HepG2 (cell line): ENCODE data around the gene PRKAR1B. TPM values are rescaled to one million over a fixed set of nuclear protein-coding genes. Genes with fewer than 3 reads are reported as not detected.

Experiments used
- KDM5A ChIP-seq: fragments of 200-600 bp; sonication (generic); IDR thresholded peaks from 2 replicates; pipeline ENCODE4 v1.7.0; 2018; ENCODE audit warnings: antibody characterized with exemption, mild to moderate bottlenecking, low read length, borderline replicate concordance
- ZNF124 ChIP-seq: sonication (generic); formaldehyde crosslinking; IDR thresholded peaks from 2 replicates; pipeline ENCODE4 v1.4.0; 2020; ENCODE audit warnings: missing genetic modification reagents
- ZNF558 ChIP-seq: sonication (generic); formaldehyde crosslinking; IDR thresholded peaks from 2 replicates; pipeline ENCODE4 v1.9.0; 2022; ENCODE audit warnings: mild to moderate bottlenecking, missing genetic modification reagents, borderline replicate concordance
- polyA plus RNA-seq, 8 experiments: library from polyadenylated mRNA; depleted of rRNA in 3 of 8; stranded (reverse) in 7 of 8; unstranded in 1 of 8; fragments of >200 nt; fragmentation: Illumina TruSeq in 4 of 8; extraction: Trizol in 4 of 8; gene quantifications; 2 replicates each; pipeline versions ENCODE4 v1.2.1 to v1.2.3, GENCODE V29; 2011 to 2016; ENCODE audit warnings: low read depth in 4 of 8, missing spikeins in 1 of 8, mixed read lengths in 1 of 8; ENCODE audit not compliant: insufficient read depth in 1 of 8
- total RNA-seq, 5 experiments: library from RNA; depleted of rRNA; stranded (reverse); fragments of >200 nt; fragmentation: Illumina TruSeq; extraction: Trizol; gene quantifications; 2 replicates each; pipeline ENCODE4 v1.2.3, GENCODE V29; 2016; ENCODE audit warnings: low read depth in 1 of 5
- TF ChIP-seq, protein P1 (sequence below): sonication (generic); formaldehyde crosslinking; IDR thresholded peaks from 2 replicates; pipeline ENCODE4 v1.5.0; 2020; ENCODE audit warnings: mild to moderate bottlenecking, missing genetic modification reagents, borderline replicate concordance
- TF ChIP-seq, protein P2 (sequence below), 2 experiments: sonication (generic) in 1 of 2; formaldehyde crosslinking in 1 of 2; IDR thresholded peaks; 2 replicates each; pipeline versions ENCODE4 v1.6.1 to v1.9.0; 2014 to 2022; ENCODE audit warnings: antibody characterized with exemption in 1 of 2, borderline replicate concordance in 1 of 2, inconsistent platforms in 1 of 2, low read depth in 1 of 2, missing genetic modification reagents in 1 of 2
- TF ChIP-seq, protein P3 (sequence below): sonication (generic); formaldehyde crosslinking; IDR thresholded peaks from 2 replicates; pipeline ENCODE4 v1.4.0; 2020; ENCODE audit warnings: missing genetic modification reagents

The PRKAR1B gene
- total and polyA plus RNA-seq, 2 of the 13 experiments (the other 11 are each of a cell fraction or from before 2014, with no cell fraction given) = 7.9 to 28.2 TPM

DNA sequence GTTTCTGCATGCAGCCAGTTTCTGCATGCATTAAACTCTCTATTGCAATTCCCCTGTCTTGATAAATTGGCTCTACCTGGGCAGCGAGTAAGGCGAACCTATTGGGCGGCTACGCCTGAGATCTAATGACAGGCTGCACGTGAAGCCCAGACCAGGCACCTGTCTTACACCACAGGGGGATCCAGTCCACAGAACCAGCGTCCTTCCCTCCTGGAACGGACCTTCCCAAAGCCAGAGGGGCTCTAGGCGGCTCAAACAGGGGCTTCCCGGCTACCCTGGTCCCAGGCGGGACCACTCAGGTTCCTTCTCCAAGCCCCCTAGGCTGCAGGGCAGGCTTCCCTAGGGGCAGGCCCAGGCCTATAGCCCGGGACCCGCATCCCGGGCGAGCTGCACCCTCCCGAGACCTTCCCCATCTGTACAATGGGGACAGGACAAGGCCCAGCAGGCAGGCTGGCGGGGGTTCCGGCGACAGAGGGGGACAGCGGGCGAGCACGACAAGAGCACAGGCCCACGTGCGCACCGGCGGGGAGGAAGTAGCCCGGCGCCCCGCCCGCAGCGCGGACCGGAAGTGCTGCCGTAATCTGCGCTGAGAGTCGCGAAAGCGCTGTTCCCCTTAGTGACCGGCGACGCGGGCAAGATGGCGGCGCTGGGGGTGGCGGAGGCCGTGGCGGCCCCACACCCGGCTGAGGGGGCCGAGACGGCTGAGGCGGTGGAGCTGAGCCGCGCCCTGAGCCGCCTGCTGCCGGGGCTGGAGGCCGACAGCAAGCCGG is 812 bp downstream of the PRKAR1B start, which contains the start of gene DNAAF5 (continued):
- TF ChIP-seq, protein P1, sequence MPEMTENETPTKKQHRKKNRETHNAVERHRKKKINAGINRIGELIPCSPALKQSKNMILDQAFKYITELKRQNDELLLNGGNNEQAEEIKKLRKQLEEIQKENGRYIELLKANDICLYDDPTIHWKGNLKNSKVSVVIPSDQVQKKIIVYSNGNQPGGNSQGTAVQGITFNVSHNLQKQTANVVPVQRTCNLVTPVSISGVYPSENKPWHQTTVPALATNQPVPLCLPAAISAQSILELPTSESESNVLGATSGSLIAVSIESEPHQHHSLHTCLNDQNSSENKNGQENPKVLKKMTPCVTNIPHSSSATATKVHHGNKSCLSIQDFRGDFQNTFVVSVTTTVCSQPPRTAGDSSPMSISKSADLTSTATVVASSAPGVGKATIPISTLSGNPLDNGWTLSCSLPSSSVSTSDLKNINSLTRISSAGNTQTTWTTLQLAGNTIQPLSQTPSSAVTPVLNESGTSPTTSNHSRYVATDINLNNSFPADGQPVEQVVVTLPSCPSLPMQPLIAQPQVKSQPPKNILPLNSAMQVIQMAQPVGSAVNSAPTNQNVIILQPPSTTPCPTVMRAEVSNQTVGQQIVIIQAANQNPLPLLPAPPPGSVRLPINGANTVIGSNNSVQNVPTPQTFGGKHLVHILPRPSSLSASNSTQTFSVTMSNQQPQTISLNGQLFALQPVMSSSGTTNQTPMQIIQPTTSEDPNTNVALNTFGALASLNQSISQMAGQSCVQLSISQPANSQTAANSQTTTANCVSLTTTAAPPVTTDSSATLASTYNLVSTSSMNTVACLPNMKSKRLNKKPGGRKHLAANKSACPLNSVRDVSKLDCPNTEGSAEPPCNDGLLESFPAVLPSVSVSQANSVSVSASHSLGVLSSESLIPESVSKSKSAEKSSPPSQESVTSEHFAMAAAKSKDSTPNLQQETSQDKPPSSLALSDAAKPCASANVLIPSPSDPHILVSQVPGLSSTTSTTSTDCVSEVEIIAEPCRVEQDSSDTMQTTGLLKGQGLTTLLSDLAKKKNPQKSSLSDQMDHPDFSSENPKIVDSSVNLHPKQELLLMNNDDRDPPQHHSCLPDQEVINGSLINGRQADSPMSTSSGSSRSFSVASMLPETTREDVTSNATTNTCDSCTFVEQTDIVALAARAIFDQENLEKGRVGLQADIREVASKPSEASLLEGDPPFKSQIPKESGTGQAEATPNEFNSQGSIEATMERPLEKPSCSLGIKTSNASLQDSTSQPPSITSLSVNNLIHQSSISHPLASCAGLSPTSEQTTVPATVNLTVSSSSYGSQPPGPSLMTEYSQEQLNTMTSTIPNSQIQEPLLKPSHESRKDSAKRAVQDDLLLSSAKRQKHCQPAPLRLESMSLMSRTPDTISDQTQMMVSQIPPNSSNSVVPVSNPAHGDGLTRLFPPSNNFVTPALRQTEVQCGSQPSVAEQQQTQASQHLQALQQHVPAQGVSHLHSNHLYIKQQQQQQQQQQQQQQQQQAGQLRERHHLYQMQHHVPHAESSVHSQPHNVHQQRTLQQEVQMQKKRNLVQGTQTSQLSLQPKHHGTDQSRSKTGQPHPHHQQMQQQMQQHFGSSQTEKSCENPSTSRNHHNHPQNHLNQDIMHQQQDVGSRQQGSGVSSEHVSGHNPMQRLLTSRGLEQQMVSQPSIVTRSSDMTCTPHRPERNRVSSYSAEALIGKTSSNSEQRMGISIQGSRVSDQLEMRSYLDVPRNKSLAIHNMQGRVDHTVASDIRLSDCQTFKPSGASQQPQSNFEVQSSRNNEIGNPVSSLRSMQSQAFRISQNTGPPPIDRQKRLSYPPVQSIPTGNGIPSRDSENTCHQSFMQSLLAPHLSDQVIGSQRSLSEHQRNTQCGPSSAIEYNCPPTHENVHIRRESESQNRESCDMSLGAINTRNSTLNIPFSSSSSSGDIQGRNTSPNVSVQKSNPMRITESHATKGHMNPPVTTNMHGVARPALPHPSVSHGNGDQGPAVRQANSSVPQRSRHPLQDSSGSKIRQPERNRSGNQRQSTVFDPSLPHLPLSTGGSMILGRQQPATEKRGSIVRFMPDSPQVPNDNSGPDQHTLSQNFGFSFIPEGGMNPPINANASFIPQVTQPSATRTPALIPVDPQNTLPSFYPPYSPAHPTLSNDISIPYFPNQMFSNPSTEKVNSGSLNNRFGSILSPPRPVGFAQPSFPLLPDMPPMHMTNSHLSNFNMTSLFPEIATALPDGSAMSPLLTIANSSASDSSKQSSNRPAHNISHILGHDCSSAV (CRISPR knock-in tag) = 0 out of 2 replicates have a peak, but pooled peaks have one; percentile 64
- peak; percentile 93; the same call in 1 of the 2 replicates for TF ChIP-seq ZNF558 (CRISPR knock-in tag)
- TF ChIP-seq ZNF124 (CRISPR knock-in tag) = peak; percentile 63; the same call in 1 of the 2 replicates
- TF ChIP-seq, protein P2, sequence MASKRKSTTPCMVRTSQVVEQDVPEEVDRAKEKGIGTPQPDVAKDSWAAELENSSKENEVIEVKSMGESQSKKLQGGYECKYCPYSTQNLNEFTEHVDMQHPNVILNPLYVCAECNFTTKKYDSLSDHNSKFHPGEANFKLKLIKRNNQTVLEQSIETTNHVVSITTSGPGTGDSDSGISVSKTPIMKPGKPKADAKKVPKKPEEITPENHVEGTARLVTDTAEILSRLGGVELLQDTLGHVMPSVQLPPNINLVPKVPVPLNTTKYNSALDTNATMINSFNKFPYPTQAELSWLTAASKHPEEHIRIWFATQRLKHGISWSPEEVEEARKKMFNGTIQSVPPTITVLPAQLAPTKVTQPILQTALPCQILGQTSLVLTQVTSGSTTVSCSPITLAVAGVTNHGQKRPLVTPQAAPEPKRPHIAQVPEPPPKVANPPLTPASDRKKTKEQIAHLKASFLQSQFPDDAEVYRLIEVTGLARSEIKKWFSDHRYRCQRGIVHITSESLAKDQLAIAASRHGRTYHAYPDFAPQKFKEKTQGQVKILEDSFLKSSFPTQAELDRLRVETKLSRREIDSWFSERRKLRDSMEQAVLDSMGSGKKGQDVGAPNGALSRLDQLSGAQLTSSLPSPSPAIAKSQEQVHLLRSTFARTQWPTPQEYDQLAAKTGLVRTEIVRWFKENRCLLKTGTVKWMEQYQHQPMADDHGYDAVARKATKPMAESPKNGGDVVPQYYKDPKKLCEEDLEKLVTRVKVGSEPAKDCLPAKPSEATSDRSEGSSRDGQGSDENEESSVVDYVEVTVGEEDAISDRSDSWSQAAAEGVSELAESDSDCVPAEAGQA (IDR thresholded peaks at IDR 0.05; ENCODE audit: low read depth) = peak; percentile 78
- TF ChIP-seq, protein P2 (CRISPR knock-in tag; IDR thresholded peaks at IDR 0.05; ENCODE audit: borderline replicate concordance) = no peak
- TF ChIP-seq KDM5A = peak; percentile 68
- TF ChIP-seq, protein P3, sequence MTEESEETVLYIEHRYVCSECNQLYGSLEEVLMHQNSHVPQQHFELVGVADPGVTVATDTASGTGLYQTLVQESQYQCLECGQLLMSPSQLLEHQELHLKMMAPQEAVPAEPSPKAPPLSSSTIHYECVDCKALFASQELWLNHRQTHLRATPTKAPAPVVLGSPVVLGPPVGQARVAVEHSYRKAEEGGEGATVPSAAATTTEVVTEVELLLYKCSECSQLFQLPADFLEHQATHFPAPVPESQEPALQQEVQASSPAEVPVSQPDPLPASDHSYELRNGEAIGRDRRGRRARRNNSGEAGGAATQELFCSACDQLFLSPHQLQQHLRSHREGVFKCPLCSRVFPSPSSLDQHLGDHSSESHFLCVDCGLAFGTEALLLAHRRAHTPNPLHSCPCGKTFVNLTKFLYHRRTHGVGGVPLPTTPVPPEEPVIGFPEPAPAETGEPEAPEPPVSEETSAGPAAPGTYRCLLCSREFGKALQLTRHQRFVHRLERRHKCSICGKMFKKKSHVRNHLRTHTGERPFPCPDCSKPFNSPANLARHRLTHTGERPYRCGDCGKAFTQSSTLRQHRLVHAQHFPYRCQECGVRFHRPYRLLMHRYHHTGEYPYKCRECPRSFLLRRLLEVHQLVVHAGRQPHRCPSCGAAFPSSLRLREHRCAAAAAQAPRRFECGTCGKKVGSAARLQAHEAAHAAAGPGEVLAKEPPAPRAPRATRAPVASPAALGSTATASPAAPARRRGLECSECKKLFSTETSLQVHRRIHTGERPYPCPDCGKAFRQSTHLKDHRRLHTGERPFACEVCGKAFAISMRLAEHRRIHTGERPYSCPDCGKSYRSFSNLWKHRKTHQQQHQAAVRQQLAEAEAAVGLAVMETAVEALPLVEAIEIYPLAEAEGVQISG = peak; percentile 87
